Activated naive CD8-positive, alpha-beta T cell treated with anti-CD3 and anti-CD28 coated beads, Interleukin-2, amount 50 U/mL, for 24 hours (primary cell): ENCODE results near the gene RTKN2.

Experiments used
- ATAC-seq: fragments of 150-1000 bp; cut with Tn5 transposase; one replicate; pipeline ENCODE4 v1.10.0; 2021
- DNase-seq: peaks from one replicate; pipeline ENCODE4 v3.0.0; 2021
- H3K27ac Mint-ChIP-seq: one replicate; pipeline ENCODE4 v1.8.0; 2021; ENCODE audit warnings: mild to moderate bottlenecking, mixed read lengths
- H3K27me3 Mint-ChIP-seq: one replicate; pipeline ENCODE4 v1.8.0; 2021; ENCODE audit warnings: mixed read lengths
- H3K36me3 Mint-ChIP-seq: one replicate; pipeline ENCODE4 v1.8.0; 2021; ENCODE audit warnings: low read depth, mixed read lengths
- H3K4me1 Mint-ChIP-seq: one replicate; pipeline ENCODE4 v1.8.0; 2021; ENCODE audit warnings: mixed read lengths
- H3K4me3 Mint-ChIP-seq: one replicate; pipeline ENCODE4 v1.8.0; 2021; ENCODE audit warnings: mild to moderate bottlenecking, moderate library complexity, mixed read lengths
- H3K9me3 Mint-ChIP-seq: one replicate; pipeline ENCODE4 v1.8.0; 2021; ENCODE audit warnings: mixed read lengths

Gene RTKN2

GRCh38 chr10:62162261-62162981, 106.2 kb downstream of the RTKN2 start:
- DNase-seq, result no peak
- no peak for ATAC-seq
- H3K36me3 Mint-ChIP-seq, result no peaks in the 10 kb centered on the region
- no peak overlapping the region for H3K27ac Mint-ChIP-seq
- peaks cover 9% of the 10 kb centered on the region for H3K4me1 Mint-ChIP-seq
- no peak overlapping the region for H3K4me3 Mint-ChIP-seq
- no peaks in the 10 kb centered on the region for H3K9me3 Mint-ChIP-seq
- no peaks in the 10 kb centered on the region for H3K27me3 Mint-ChIP-seq

GRCh38 chr10:62159351-62159750, 109.3 kb downstream of the RTKN2 start:
- DNase-seq (no peak), ATAC-seq (no peak)
- no peaks in the 10 kb centered on the region for H3K4me1 Mint-ChIP-seq
- H3K4me3 Mint-ChIP-seq, result no peak overlapping the region
- no peaks in the 10 kb centered on the region for H3K27me3 Mint-ChIP-seq
- no peaks in the 10 kb centered on the region for H3K36me3 Mint-ChIP-seq
- H3K27ac Mint-ChIP-seq, result no peak overlapping the region
- no peaks in the 10 kb centered on the region for H3K9me3 Mint-ChIP-seq

- H3K36me3 Mint-ChIP-seq, result no peaks in the 10 kb centered on the region
- H3K27ac Mint-ChIP-seq, result no peak overlapping the region
- no peaks in the 10 kb centered on the region for H3K4me1 Mint-ChIP-seq
- no peaks in the 10 kb centered on the region for H3K9me3 Mint-ChIP-seq
- ATAC-seq (no peak), DNase-seq (no peak)
- no peak overlapping the region for H3K4me3 Mint-ChIP-seq
- H3K27me3 Mint-ChIP-seq, result no peaks in the 10 kb centered on the region
Observed at GRCh38 chr10:62157601-62158000, 111.0 kb downstream of the RTKN2 start.

GRCh38 chr10:62155054-62155680, 113.5 kb downstream of the RTKN2 start:
- DNase-seq (no peak), ATAC-seq (no peak)
- no peak overlapping the region for H3K27ac Mint-ChIP-seq
- H3K4me3 Mint-ChIP-seq, result no peak overlapping the region
- no peaks in the 10 kb centered on the region for H3K4me1 Mint-ChIP-seq
- H3K36me3 Mint-ChIP-seq, result no peaks in the 10 kb centered on the region
- H3K9me3 Mint-ChIP-seq, result peaks cover 4% of the 10 kb centered on the region
- H3K27me3 Mint-ChIP-seq, result no peaks in the 10 kb centered on the region

- no peak overlapping the region for H3K27ac Mint-ChIP-seq
- H3K36me3 Mint-ChIP-seq, result no peaks in the 10 kb centered on the region
- peaks cover 4% of the 10 kb centered on the region for H3K9me3 Mint-ChIP-seq
- H3K4me1 Mint-ChIP-seq, result no peaks in the 10 kb centered on the region
- H3K4me3 Mint-ChIP-seq, result no peak overlapping the region
- no peaks in the 10 kb centered on the region for H3K27me3 Mint-ChIP-seq
- DNase-seq (no peak), ATAC-seq (no peak)
Observed at GRCh38 chr10:62154231-62154630, 114.4 kb downstream of the RTKN2 start.

GRCh38 chr10:62153191-62153590, 115.5 kb downstream of the RTKN2 start:
- Mint-ChIP-seq H3K4me3 (no peak overlapping the region), H3K27ac (no peak overlapping the region), H3K9me3 (peaks cover 4% of the 10 kb centered on the region), H3K27me3 (no peaks in the 10 kb centered on the region), H3K4me1 (peaks cover 2% of the 10 kb centered on the region), H3K36me3 (no peaks in the 10 kb centered on the region)
- ATAC-seq (no peak), DNase-seq (no peak)

DNA sequence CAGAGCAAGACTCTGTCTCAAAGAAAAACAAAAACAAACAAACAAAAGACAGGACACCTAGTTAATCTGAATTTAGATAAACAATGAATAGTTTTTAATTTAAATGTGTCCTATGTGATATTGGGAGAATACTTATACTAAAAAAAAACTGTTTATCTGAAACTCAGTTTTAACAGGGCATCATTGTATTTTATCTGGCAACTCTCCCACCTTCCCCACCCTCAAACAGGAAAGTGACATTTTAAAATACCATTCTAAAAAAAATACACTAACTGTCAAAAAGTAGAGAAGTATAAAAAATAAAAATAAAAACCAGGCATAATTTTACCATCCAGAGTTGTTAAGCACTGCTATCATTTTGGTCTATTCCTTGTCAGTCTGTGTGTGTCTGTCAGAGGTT, 119.0 kb downstream of the RTKN2 start:
- DNase-seq (no peak), ATAC-seq (no peak)
- H3K27me3 Mint-ChIP-seq, result no peaks in the 10 kb centered on the region
- H3K9me3 Mint-ChIP-seq, result peaks cover 4% of the 10 kb centered on the region
- H3K36me3 Mint-ChIP-seq, result no peaks in the 10 kb centered on the region
- H3K27ac Mint-ChIP-seq, result no peak overlapping the region
- peaks cover 8% of the 10 kb centered on the region for H3K4me1 Mint-ChIP-seq
- no peak overlapping the region for H3K4me3 Mint-ChIP-seq

DNA sequence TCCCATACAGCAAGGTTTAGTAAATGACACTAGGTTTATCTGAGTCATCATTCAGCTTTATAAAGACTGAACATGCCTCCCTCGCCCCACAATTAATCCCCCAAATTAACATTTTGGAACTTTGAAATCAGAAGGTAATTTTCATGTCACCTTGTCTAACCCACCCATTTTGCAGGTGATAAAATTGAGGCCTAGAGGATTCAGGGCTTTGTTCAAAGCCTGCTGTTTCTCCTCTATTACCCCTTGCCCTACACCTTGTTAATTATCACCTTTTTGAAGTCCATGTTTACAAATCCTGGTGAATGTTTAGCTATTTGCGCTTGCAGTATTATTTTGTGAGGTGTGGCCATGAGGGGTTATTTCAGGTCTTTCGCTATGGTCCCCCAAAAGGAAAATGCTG, 120.5 kb downstream of the RTKN2 start:
- ATAC-seq (no peak), DNase-seq (no peak)
- no peaks in the 10 kb centered on the region for H3K27me3 Mint-ChIP-seq
- no peak overlapping the region for H3K4me3 Mint-ChIP-seq
- no peak overlapping the region for H3K27ac Mint-ChIP-seq
- H3K36me3 Mint-ChIP-seq, result no peaks in the 10 kb centered on the region
- peaks cover 9% of the 10 kb centered on the region for H3K9me3 Mint-ChIP-seq
- peaks cover 8% of the 10 kb centered on the region for H3K4me1 Mint-ChIP-seq

- H3K27ac Mint-ChIP-seq, result no peak overlapping the region
- DNase-seq (no peak), ATAC-seq (no peak)
- peaks cover 16% of the 10 kb centered on the region for H3K9me3 Mint-ChIP-seq
- H3K4me1 Mint-ChIP-seq, result peaks cover 8% of the 10 kb centered on the region
- H3K27me3 Mint-ChIP-seq, result no peaks in the 10 kb centered on the region
- H3K4me3 Mint-ChIP-seq, result no peak overlapping the region
- no peaks in the 10 kb centered on the region for H3K36me3 Mint-ChIP-seq
Observed at GRCh38 chr10:62147425-62147824, 121.2 kb downstream of the RTKN2 start.

DNA sequence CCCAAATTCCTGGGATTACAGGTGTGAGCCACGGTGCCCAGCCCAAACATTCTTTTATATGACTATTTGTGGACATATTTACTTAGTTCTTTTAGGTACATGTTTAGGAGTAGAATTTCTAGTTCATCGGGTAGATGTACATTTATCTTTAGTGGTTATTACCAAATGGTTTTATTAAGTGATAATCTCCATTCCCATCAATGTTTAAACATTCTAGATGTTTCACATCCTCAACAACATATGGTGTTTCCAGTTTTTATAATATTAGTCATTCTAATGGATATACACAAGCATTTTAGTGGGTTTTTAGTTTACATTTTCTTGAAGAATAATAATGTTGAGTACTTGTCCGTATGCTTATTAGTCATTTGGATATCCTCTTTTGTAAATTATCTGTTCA, 131.7 kb downstream of the RTKN2 start:
- H3K27me3 Mint-ChIP-seq, result no peaks in the 10 kb centered on the region
- DNase-seq (no peak), ATAC-seq (no peak)
- no peak overlapping the region for H3K27ac Mint-ChIP-seq
- peaks cover 16% of the 10 kb centered on the region for H3K9me3 Mint-ChIP-seq
- H3K4me3 Mint-ChIP-seq, result no peak overlapping the region
- H3K4me1 Mint-ChIP-seq, result peaks cover 9% of the 10 kb centered on the region
- no peaks in the 10 kb centered on the region for H3K36me3 Mint-ChIP-seq

DNA sequence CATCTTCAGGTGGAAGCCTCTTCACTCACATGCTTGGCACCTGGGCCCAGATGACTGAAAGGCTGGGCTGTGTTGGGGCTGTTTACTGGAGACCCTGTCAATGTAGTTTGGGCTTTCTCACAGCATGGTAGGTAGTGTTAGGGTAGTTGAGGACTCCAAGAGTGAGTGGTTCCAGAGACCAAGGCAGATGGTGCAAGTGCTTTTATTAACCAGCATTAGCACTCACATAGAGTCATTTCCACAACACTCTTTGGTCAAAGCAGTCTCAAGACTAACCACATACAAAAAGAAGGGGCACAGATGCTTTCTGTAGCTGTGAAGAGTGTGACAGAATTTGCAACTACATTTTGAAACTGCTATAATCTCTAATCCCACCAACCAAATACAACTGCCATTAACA, 135.0 kb downstream of the RTKN2 start:
- Mint-ChIP-seq H3K9me3 (peaks cover 20% of the 10 kb centered on the region), H3K27me3 (no peaks in the 10 kb centered on the region), H3K4me1 (peaks cover 9% of the 10 kb centered on the region), H3K27ac (no peak overlapping the region), H3K36me3 (peaks cover 4% of the 10 kb centered on the region), H3K4me3 (no peak overlapping the region)
- no peak for DNase-seq
- no peak for ATAC-seq
